B cell (primary cell): ENCODE data around the gene TRPT1. TPM values are rescaled to one million over a fixed set of nuclear protein-coding genes. Genes with fewer than 3 reads are reported as not detected.

Source experiments
- ATAC-seq: fragments of 200-7000 bp; cut with Tn5 transposase; one replicate; pipeline ENCODE4 v1.10.0; 2021; ENCODE audit warnings: low read depth, mild to moderate bottlenecking, moderate number of reproducible peaks, moderate library complexity
- CTCF ChIA-PET: fragments of 350-600 bp; sonication (Branson Sonifier 250); formaldehyde crosslinking; loops from one replicate; lab custom pipeline; 2021; ENCODE audit warnings: antibody characterized with exemption, inconsistent platforms; lab: Charles Lee
- POLR2A ChIA-PET: fragments of 350-600 bp; sonication (Branson Sonifier 250); formaldehyde crosslinking; loops from one replicate; lab custom pipeline; 2021; ENCODE audit warnings: antibody characterized with exemption; lab: Charles Lee
- DNase-seq: peaks from one replicate; pipeline ENCODE4 v3.0.0; 2013
- H2AFZ ChIP-seq: 2 replicates; pipeline ENCODE4 v1.6.1; 2012; ENCODE audit warnings: mild to moderate bottlenecking, low read depth, low read length; ENCODE audit not compliant: insufficient read depth, poor library complexity, severe bottlenecking
- H3K27ac ChIP-seq, 2 donors: 1 replicate in 1 of 2; 2 replicates in 1 of 2; pipeline ENCODE4 v1.5.1; 2012 to 2013; ENCODE audit warnings: low read length in 2 of 2, mild to moderate bottlenecking in 2 of 2, moderate library complexity in 1 of 2
- H3K27me3 ChIP-seq, 4 experiments: fragments of 200-600 bp in 1 of 4; sonication (generic) in 1 of 4; replicated peaks in 1 of 4; 1 replicate in 2 of 4; 2 replicates in 2 of 4; pipeline versions ENCODE4 v1.6.1 to v1.7.0; 2013 to 2016; ENCODE audit warnings: low read length in 3 of 4, mild to moderate bottlenecking in 2 of 4, mixed read lengths in 1 of 4, moderate library complexity in 1 of 4; ENCODE audit not compliant: insufficient read depth in 4 of 4, control insufficient read depth in 3 of 4; ENCODE audit errors: control extremely low read depth in 1 of 4
- H3K36me3 ChIP-seq, 2 experiments: replicated peaks in 1 of 2; 1 replicate in 1 of 2; 2 replicates in 1 of 2; pipeline versions ENCODE4 v1.6.1 to v1.7.1; 2013; ENCODE audit warnings: low read length in 1 of 2; ENCODE audit not compliant: insufficient read depth in 2 of 2, control insufficient read depth in 1 of 2; ENCODE audit errors: control extremely low read depth in 1 of 2, extremely low read depth in 1 of 2
- H3K4me1 ChIP-seq, 2 donors: fragments of 200-600 bp in 1 of 2; sonication (generic) in 1 of 2; 1 replicate in 1 of 2; 2 replicates in 1 of 2; pipeline versions ENCODE4 v1.5.1 to v1.6.1; 2013 to 2017; ENCODE audit warnings: low read length in 2 of 2; ENCODE audit not compliant: control insufficient read depth in 2 of 2, insufficient read depth in 2 of 2
- H3K4me2 ChIP-seq: replicated peaks from 2 replicates; pipeline ENCODE3; 2012; ENCODE audit warnings: mild to moderate bottlenecking, low read depth, low read length; ENCODE audit not compliant: poor library complexity, severe bottlenecking
- H3K4me3 ChIP-seq, 5 experiments: fragments of 200-600 bp in 1 of 5; sonication (generic) in 1 of 5; 1 replicate in 3 of 5; 2 replicates in 2 of 5; pipeline versions ENCODE4 v1.5.1 to v1.7.0; 2011 to 2016; ENCODE audit warnings: low read length in 4 of 5, mild to moderate bottlenecking in 4 of 5, low read depth in 2 of 5, control low read depth in 1 of 5, moderate library complexity in 1 of 5; ENCODE audit not compliant: insufficient read depth in 1 of 5; ENCODE audit errors: control extremely low read depth in 1 of 5, extremely low read depth in 1 of 5
- H3K79me2 ChIP-seq: fragments of 200-600 bp; sonication (generic); one replicate; pipeline ENCODE4 v1.6.0; 2016; ENCODE audit warnings: low read length; ENCODE audit not compliant: control insufficient read depth, insufficient read depth
- H3K9ac ChIP-seq: fragments of 200-600 bp; sonication (generic); 2 replicates; pipeline ENCODE4 v1.6.1; 2017; ENCODE audit warnings: mild to moderate bottlenecking, low read length, moderate library complexity
- H3K9me3 ChIP-seq, 3 donors: one replicate each; pipeline versions ENCODE4 v1.6.1 to v1.7.1; 2013; ENCODE audit warnings: low read length in 2 of 3; ENCODE audit not compliant: control insufficient read depth in 2 of 3, insufficient read depth in 1 of 3; ENCODE audit errors: control extremely low read depth in 1 of 3
- H4K20me1 ChIP-seq: 2 replicates; pipeline ENCODE4 v1.6.0; 2012; ENCODE audit warnings: mild to moderate bottlenecking, low read length; ENCODE audit not compliant: insufficient read depth, control insufficient read depth, poor library complexity, severe bottlenecking
- H3K27ac Mint-ChIP-seq: one replicate; pipeline ENCODE4 v1.8.0; 2021; ENCODE audit warnings: mixed read lengths
- H3K27me3 Mint-ChIP-seq: one replicate; pipeline ENCODE4 v1.8.0; 2021; ENCODE audit warnings: mixed read lengths
- H3K4me1 Mint-ChIP-seq: one replicate; pipeline ENCODE4 v1.8.0; 2021; ENCODE audit warnings: mixed read lengths
- H3K4me3 Mint-ChIP-seq: one replicate; pipeline ENCODE4 v1.8.0; 2021; ENCODE audit warnings: mixed read lengths
- H3K9me3 Mint-ChIP-seq: one replicate; pipeline ENCODE4 v1.8.0; 2022; ENCODE audit warnings: mixed read lengths; ENCODE audit not compliant: insufficient read depth
- EZH2 ChIP-seq: IDR thresholded peaks from 2 replicates; pipeline ENCODE4 v1.6.1; 2012; ENCODE audit warnings: borderline replicate concordance, low read depth, mild to moderate bottlenecking, moderate library complexity, low read length; ENCODE audit not compliant: insufficient read depth, poor library complexity, severe bottlenecking
- WGBS: methylation state at CpG from one replicate; pipeline ENCODE4 v1.1.5; 2013; ENCODE audit warnings: missing lambda C conversion rate; ENCODE audit not compliant: insufficient coverage; 5-methylcytosine and 5-hydroxymethylcytosine counted together
- intact Hi-C: fragments of 100-400 bp; cut with micrococcal nuclease; formaldehyde crosslinking; loops from one replicate; pipeline ENCODE4 v1.10.0; 2022
- polyA plus RNA-seq: library from polyadenylated mRNA; depleted of rRNA; stranded (reverse); fragments of >200 nt; gene quantifications from 2 replicates; pipeline ENCODE4 v1.2.3, GENCODE V29; 2012
- total RNA-seq, 2 donors: library from RNA; stranded (reverse); fragments of 120-200 nt in 1 of 2; gene quantifications; 1 replicate in 1 of 2; 2 replicates in 1 of 2; pipeline versions ENCODE4 v1.2.3 to v1.2.4, GENCODE V29; 2013 to 2022
- TF ChIP-seq, protein P1 (sequence below): fragments of 200-600 bp; IDR thresholded peaks from one replicate; pipeline ENCODE4 v1.8.0; 2022; ENCODE audit warnings: antibody characterized with exemption, mild to moderate bottlenecking

Gene TRPT1
- total and polyA plus RNA-seq, 2 donors (not counting 1 experiment from before 2014, with no cell fraction given), result 59.6 to 145 TPM

DNA sequence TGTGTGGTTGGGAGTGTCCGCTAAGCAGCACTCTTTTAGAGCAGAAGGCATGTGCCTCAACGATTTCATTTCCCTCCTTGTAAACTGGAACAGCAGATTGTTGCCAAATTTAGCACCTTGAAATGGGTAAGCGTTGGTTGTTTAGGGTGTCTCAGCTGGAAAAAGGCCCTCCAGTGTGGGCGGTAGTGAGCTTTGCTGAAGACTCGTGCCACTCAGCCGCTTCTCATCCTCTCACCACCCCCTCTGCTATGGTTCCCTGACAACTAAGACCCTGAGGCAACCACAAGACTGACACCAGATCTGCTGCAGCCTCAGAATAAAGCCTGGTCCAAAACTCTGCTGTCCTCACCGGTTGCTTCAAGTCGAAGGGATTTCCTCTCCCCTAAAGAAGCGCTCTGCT lies 29.4 kb downstream of the TRPT1 start:
- no peak for ATAC-seq
- CTCF ChIA-PET, result interaction anchor here (0.6 to 3.2 kb wide), 5 partner anchors 8 to 317 kb away, joined by 3 to 12 read pairs (median 4); no protein-coding TSS in a partner anchor
- no peak overlapping the region for H3K4me3 Mint-ChIP-seq

DNA sequence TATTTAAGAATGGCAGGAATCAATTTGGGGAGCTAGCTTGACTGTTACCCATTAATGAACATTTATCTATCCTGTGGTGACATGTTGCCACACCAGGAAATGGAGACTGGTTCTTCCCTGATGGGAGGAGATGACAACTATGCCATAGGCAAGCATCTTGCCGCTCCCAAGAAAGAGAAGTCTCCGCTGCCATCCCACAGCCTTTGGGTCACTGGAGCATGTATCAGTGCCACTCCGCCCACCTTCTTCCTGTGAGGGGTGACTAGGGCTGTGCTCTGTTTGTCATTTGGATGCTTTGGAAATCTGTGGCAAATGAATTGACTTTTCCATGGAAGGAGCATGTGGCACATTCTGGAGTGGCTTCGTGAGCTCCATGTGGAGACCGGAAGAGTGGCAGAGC lies 33.6 kb downstream of the TRPT1 start:
- WGBS, result 95% methylated on average over 2 of the region's 5 CpGs
- DNase-seq (no peak), ATAC-seq (no peak)
- ChIA-PET CTCF (interaction anchor here (1.2 to 2.3 kb wide), 2 partner anchors 10 to 12 kb away, joined by 3 to 11 read pairs; no protein-coding TSS in a partner anchor), POLR2A (no interaction called here)
- TF ChIP-seq EZH2, result no peak
- TF ChIP-seq, protein P1, sequence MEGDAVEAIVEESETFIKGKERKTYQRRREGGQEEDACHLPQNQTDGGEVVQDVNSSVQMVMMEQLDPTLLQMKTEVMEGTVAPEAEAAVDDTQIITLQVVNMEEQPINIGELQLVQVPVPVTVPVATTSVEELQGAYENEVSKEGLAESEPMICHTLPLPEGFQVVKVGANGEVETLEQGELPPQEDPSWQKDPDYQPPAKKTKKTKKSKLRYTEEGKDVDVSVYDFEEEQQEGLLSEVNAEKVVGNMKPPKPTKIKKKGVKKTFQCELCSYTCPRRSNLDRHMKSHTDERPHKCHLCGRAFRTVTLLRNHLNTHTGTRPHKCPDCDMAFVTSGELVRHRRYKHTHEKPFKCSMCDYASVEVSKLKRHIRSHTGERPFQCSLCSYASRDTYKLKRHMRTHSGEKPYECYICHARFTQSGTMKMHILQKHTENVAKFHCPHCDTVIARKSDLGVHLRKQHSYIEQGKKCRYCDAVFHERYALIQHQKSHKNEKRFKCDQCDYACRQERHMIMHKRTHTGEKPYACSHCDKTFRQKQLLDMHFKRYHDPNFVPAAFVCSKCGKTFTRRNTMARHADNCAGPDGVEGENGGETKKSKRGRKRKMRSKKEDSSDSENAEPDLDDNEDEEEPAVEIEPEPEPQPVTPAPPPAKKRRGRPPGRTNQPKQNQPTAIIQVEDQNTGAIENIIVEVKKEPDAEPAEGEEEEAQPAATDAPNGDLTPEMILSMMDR, result no peak
- H3K4me3 ChIP-seq, result no peak overlapping the region
- no peak overlapping the region for H2AFZ ChIP-seq
- H4K20me1 ChIP-seq, result peaks cover 51% of the 10 kb centered on the region
- intact Hi-C loops, result no loop called here
- no peaks in the 10 kb centered on the region for H3K9me3 ChIP-seq
- H3K36me3 ChIP-seq, result peaks cover 13 to 55% of the 10 kb centered on the region in 2 experiments
- Mint-ChIP-seq H3K4me3 (no peak overlapping the region), H3K27ac (no peak overlapping the region), H3K9me3 (no peaks in the 10 kb centered on the region), H3K4me1 (peaks cover 19% of the 10 kb centered on the region), H3K27me3 (no peaks in the 10 kb centered on the region)
- H3K4me1 ChIP-seq, result peaks cover 4 to 6% of the 10 kb centered on the region in 2 donors
- H3K9ac ChIP-seq, result no peak overlapping the region
- H3K79me2 ChIP-seq, result peaks cover 8% of the 10 kb centered on the region
- no peak overlapping the region for H3K4me2 ChIP-seq
- no peak overlapping the region for H3K27ac ChIP-seq
- H3K27me3 ChIP-seq, result no peaks in the 10 kb centered on the region

More for the DNA sequence above, 29.4 kb downstream of the TRPT1 start:
- no peaks in the 10 kb centered on the region for H3K27me3 ChIP-seq
- Mint-ChIP-seq H3K27ac (no peak overlapping the region), H3K4me1 (peaks cover 8% of the 10 kb centered on the region), H3K9me3 (no peaks in the 10 kb centered on the region), H3K27me3 (no peaks in the 10 kb centered on the region)
- H3K4me1 ChIP-seq, result peaks cover 4 to 6% of the 10 kb centered on the region in 2 donors
- H3K4me3 ChIP-seq, result no peak overlapping the region
- no peak overlapping the region for H3K9ac ChIP-seq
- no peaks in the 10 kb centered on the region for H3K9me3 ChIP-seq
- H4K20me1 ChIP-seq, result peaks cover 37% of the 10 kb centered on the region
- intact Hi-C loops, result no loop called here
- POLR2A ChIA-PET, result interaction anchor here (0.6 kb wide), 1 partner anchor 33 kb away, joined by 3 read pairs; no protein-coding TSS in a partner anchor
- no peak overlapping the region for H2AFZ ChIP-seq
- H3K27ac ChIP-seq, result no peak overlapping the region
- no peak overlapping the region for H3K4me2 ChIP-seq
- peaks cover 8% of the 10 kb centered on the region for H3K79me2 ChIP-seq
- no peak for TF ChIP-seq EZH2
- TF ChIP-seq, protein P1, result no peak
- no peak for DNase-seq
- WGBS, result 98% methylated on average over 6 of the region's 9 CpGs
- H3K36me3 ChIP-seq, result peaks cover 13 to 84% of the 10 kb centered on the region in 2 experiments
